H7 (cell line): ENCODE measurements around the gene OR7G1. TPM values are rescaled to one million over a fixed set of nuclear protein-coding genes. Genes with fewer than 3 reads are reported as not detected.
A peak's percentile ranks its signal among the peaks of the same experiment; 100 is the strongest.

Experiments
- DNase-seq: peaks from one replicate; pipeline ENCODE4 v3.0.0; 2012
- H3K27me3 ChIP-seq: 2 replicates; pipeline ENCODE4 v1.6.0; 2011; ENCODE audit warnings: mild to moderate bottlenecking, low read length; ENCODE audit not compliant: control insufficient read depth, insufficient read depth
- H3K36me3 ChIP-seq: replicated peaks from 2 replicates; pipeline ENCODE4 v1.5.1; 2011; ENCODE audit warnings: low read length; ENCODE audit not compliant: control insufficient read depth, insufficient read depth
- H3K4me3 ChIP-seq: 2 replicates; pipeline ENCODE4 v1.5.1; 2011; ENCODE audit warnings: low read depth, mild to moderate bottlenecking, control low read depth, low read length, moderate library complexity; ENCODE audit not compliant: insufficient read depth
- total RNA-seq: library from RNA; depleted of rRNA; stranded (reverse); fragments of >200 nt; shearing (Covaris generic); gene quantifications from 2 replicates; pipeline ENCODE4 v1.2.3, GENCODE V29; 2014; rRNA removed

The OR7G1 gene, protein sequence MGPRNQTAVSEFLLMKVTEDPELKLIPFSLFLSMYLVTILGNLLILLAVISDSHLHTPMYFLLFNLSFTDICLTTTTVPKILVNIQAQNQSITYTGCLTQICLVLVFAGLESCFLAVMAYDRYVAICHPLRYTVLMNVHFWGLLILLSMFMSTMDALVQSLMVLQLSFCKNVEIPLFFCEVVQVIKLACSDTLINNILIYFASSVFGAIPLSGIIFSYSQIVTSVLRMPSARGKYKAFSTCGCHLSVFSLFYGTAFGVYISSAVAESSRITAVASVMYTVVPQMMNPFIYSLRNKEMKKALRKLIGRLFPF
- not detected in 2 replicates for total RNA-seq

DNA sequence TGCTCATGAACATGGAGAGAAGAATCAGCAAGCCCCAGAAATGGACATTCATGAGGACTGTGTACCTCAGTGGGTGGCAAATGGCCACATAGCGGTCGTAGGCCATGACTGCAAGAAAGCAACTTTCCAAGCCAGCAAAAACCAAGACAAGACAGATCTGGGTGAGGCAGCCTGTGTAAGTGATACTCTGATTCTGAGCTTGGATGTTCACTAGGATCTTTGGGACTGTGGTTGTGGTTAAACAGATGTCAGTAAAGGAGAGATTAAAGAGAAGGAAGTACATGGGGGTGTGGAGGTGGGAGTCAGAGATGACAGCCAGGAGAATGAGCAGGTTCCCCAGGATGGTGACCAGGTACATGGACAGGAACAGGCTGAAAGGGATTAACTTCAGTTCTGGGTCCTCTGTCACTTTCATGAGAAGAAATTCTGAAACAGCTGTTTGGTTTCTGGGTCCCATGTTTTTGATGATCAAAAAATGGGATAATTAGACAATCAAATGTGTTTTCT is at the start of gene OR7G1:
Gene OR7G1 (minus strand): TSS at position 457 of the 507 bp plus-strand sequence. CDS start 0 bp downstream, at position 457.
- no peaks in the 10 kb centered on the region for H3K36me3 ChIP-seq

GRCh38 chr19:9165261-9165660 is 49.7 kb upstream of the OR7G1 start:
- H3K27me3 ChIP-seq = no peaks in the 10 kb centered on the region
- H3K36me3 ChIP-seq = peaks cover 26% of the 10 kb centered on the region
- H3K4me3 ChIP-seq = no peak overlapping the region
- no peak for DNase-seq

More for the DNA sequence above, at the start of gene OR7G1:
- no peaks in the 10 kb centered on the region for H3K27me3 ChIP-seq
- no peak for DNase-seq
- no peak within 1 kb of the TSS for H3K4me3 ChIP-seq

DNA sequence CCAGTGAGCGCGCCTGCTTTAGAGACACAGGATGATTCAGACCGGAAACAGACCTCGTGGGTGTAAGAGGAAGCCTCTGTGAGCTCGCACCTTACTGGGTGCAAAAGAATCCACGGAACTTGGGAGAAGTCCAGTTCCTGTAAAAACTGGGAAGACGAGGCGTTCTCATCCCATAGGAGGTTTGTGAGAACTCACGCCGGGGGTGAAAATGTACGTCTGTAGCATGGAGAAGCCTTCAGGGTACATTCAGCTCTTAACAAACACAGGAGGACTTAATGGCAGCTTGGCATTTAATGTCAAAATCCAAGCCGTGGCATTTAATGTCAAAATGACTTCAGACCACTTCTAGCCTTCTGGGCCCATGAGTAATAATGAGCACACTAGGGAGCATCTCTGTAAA is 45.9 kb upstream of the OR7G1 start:
- peaks cover 47% of the 10 kb centered on the region for H3K36me3 ChIP-seq

DNA sequence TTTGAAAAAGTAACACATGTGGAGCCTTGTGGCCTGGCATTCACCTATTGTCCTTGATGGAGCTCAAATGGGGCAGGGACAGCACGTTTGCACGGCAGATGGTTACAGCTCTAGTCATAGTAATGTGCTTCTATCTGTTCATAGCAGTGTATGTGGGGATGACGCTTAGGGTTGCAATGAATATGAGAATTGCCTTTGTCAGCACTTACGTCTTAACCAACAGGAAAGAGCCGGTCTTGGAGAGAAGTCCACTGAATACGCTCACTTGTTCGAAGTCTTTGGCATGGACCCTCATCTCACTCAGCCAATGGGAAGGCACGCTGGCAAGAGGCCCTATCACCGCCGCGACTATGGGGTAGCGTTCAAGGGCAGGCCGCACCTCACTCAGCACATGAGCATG is 44.3 kb upstream of the OR7G1 start:
- no peaks in the 10 kb centered on the region for H3K27me3 ChIP-seq
- no peak for DNase-seq
- H3K36me3 ChIP-seq = peaks cover 54% of the 10 kb centered on the region
- no peak overlapping the region for H3K4me3 ChIP-seq

More for the DNA sequence above, 45.9 kb upstream of the OR7G1 start:
- Histone ChIP-seq H3K27me3 (no peaks in the 10 kb centered on the region), H3K4me3 (no peak overlapping the region)
- no peak for DNase-seq

- no peak for DNase-seq
- Histone ChIP-seq H3K4me3 (no peak overlapping the region), H3K36me3 (peaks cover 42% of the 10 kb centered on the region), H3K27me3 (no peaks in the 10 kb centered on the region)
These were observed 40.7 kb upstream of the OR7G1 start for GRCh38 chr19:9156304-9156703.

GRCh38 chr19:9155591-9155990 is 40.0 kb upstream of the OR7G1 start:
- no peak for DNase-seq
- H3K4me3 ChIP-seq = no peak overlapping the region
- peaks cover 35% of the 10 kb centered on the region for H3K36me3 ChIP-seq
- H3K27me3 ChIP-seq = no peaks in the 10 kb centered on the region

DNA sequence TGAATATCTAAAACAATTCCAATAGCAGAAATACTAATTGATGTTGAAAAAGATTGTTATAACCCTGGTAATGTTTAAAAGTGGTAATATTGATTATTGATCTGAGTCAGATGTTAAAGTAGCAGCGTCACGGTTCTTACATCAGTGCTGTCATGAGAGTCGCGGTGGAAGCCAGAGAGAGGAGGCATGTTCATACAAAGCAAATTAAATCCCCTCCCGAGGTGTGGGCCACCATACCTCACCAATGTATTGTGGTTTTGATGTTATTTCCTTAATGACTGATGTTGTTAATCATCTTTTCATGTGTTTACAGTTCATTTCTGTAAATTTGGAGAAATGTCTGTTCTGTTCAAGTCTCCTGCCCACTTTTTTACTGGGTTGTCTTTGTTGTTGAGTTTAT is 35.8 kb upstream of the OR7G1 start:
- peaks cover 15% of the 10 kb centered on the region for H3K36me3 ChIP-seq
- no peaks in the 10 kb centered on the region for H3K27me3 ChIP-seq
- no peak for DNase-seq
- H3K4me3 ChIP-seq = no peak overlapping the region

DNA sequence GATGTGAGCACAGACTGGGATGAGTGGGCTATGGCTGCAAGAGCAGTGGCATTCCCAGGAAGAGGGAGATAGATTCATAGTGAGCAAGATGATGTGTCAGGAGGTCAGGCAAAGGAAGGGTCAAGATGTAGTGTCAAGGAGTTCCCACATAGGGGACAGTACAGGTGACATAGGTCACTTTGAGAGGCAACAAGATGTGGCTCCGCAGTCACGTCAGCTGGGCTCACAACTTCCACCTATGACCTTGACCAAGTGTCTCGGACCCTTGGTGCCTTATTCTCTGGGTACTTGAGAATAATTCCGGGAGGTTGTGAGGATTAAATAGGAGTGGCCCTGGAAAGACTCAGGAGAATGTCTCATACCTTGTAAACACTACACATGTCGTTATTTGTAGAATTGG is 35.1 kb upstream of the OR7G1 start:
- no peak for DNase-seq
- Histone ChIP-seq H3K4me3 (no peak overlapping the region), H3K27me3 (no peaks in the 10 kb centered on the region), H3K36me3 (peaks cover 11% of the 10 kb centered on the region)

DNA sequence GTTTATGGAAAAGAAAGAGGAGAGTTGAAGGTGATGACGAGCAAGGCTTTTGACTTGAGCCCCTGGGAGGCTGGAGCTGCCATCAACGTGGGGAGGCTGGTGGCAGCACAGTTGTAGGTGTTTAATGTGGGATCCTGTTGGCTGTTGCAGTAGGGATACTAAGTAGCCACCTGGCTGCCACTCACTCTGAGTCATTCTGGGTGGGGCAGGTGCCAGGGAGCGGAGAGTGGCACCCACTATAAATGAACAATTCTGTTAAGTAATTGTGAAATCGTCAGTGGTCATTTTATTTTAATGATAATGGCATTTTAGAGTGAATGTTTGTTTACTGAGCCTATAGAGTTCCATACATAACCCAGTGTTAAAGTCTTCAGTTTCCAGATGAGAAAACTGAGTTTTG is 34.4 kb upstream of the OR7G1 start:
- Histone ChIP-seq H3K27me3 (no peaks in the 10 kb centered on the region), H3K4me3 (no peak overlapping the region), H3K36me3 (peaks cover 8% of the 10 kb centered on the region)
- no peak for DNase-seq

- peaks cover 8% of the 10 kb centered on the region for H3K36me3 ChIP-seq
- H3K4me3 ChIP-seq = no peak overlapping the region
- H3K27me3 ChIP-seq = no peaks in the 10 kb centered on the region
- DNase-seq = no peak
These were observed 33.1 kb upstream of the OR7G1 start for GRCh38 chr19:9148697-9149096.

DNA sequence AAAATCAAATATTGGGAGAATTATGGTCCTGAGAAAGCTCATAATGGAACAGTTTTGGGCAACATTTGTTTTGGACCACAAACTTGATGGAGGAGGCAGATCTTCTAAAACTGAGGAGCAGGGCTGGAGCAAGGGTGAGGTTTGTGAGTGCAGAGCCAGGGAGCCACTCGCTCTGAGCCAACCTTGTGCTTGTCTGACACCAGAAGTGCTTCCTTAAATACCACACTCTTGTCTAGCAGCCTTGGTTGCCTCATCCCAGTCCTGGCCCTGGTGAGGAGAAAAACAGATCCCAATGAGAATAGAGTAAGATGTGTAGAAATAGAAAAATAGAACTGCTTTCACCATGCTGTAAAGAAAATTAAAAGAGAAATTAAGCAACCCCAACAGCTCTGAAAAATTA is 31.3 kb upstream of the OR7G1 start:
- H3K27me3 ChIP-seq = no peaks in the 10 kb centered on the region
- no peak for DNase-seq
- H3K36me3 ChIP-seq = peaks cover 4% of the 10 kb centered on the region; the same call in 1 of the 2 replicates
- no peak overlapping the region for H3K4me3 ChIP-seq

GRCh38 chr19:9144920-9145319 is 29.4 kb upstream of the OR7G1 start:
- H3K4me3 ChIP-seq = no peak overlapping the region
- no peaks in the 10 kb centered on the region for H3K27me3 ChIP-seq
- DNase-seq = no peak
- H3K36me3 ChIP-seq = peaks cover 4% of the 10 kb centered on the region; the same call in 1 of the 2 replicates

DNA sequence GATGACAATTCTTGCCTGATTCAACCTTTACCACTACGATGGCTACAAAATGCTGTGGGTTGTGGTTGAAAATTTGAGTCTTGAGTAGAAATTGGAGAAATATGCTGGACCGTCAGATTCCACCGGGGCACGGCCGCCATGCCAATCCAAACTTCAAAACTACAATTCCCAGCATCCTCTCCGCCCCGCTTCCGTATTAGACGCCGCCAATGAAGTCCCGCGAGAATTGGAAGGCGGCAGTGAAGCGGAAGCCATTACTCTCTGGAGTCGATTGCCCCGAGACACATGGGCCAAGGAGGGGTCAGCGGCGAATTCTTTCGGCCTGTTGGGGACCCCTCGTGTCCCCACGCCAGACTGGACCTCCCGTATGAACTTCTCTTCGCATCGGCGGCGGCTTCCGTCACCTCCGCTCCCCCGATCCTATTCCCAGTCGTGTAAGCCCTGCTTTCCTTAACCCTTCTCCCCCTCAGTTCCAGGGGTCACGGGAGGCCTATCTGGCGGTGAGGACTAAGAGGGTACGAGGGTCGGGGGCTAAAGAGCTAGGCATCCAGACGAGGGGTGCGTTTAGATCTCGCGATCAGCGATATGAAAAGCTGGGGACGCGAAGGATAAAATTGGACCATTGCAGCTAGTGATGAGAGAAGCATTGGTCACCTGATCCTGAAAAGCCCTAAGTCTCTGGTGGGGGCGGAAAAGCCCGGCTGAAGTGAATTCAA is 24.8 kb upstream of the OR7G1 start, which contains the start of gene ZNF317:
Gene ZNF317 (plus strand): TSS at position 239 of the 716 bp plus-strand sequence. CDS start 15,620 bp downstream, outside the sequence.
- peak; percentile 80 for DNase-seq
- H3K27me3 ChIP-seq = no peaks in the 10 kb centered on the region
- H3K4me3 ChIP-seq = peak within 1 kb of the TSS; percentile 92
- no peaks in the 10 kb centered on the region for H3K36me3 ChIP-seq

GRCh38 chr19:9139609-9140158 is 24.1 kb upstream of the OR7G1 start:
- H3K36me3 ChIP-seq = no peaks in the 10 kb centered on the region
- peak overlapping the region; percentile 92 for H3K4me3 ChIP-seq
- no peak for DNase-seq
- no peaks in the 10 kb centered on the region for H3K27me3 ChIP-seq

- DNase-seq = no peak
- Histone ChIP-seq H3K27me3 (no peaks in the 10 kb centered on the region), H3K4me3 (no peak overlapping the region), H3K36me3 (no peaks in the 10 kb centered on the region)
These were observed 16.9 kb upstream of the OR7G1 start for GRCh38 chr19:9132422-9132821.
